ENCODE data around the gene ACAP2.
A peak's percentile ranks its signal among the peaks of the same experiment; 100 is the strongest.
"Not testable (repeated sequence)": the region's sequence is repeated elsewhere in the genome, so short reads cannot be mapped to it uniquely, and the experiment has no call there.

ACAP2 gene

DNA sequence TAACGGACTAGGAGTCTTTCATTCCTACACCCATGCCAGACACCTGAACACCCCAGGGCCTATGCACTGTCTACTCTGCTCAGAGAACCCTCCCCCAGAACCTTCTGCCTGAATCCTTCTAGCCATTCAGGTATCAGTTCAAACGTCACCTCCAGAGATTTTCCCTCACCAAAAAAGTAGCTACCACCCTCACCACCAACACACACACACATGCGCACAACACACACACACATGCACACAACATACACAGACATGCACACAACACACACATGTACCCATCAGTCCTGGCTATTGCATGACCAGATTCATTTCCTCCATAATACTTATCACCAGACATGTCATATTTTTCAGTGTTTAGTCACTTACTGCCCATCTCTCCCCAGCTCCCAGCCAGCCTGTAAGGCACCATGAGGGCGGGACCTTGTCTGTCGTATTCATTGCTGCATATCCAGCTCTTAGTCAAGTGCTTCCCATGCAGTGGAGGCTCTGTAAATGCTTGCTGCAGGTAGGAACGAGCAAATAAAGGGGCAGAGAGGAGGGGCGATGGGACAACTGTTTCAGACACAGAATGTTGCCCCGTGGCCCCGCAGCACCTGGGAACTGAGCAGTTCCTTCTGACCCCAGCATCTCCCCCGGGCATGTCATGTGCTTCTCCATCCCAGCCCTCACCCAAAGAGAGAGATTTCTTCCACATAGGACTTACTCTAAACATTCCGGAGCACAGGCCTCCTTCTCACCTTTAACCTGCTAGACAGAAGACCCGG, 201.0 kb downstream of the ACAP2 start:
- Mint-ChIP-seq H3K4me1 (no peaks in the 10 kb centered on the region), H3K27me3 (no peaks in the 10 kb centered on the region), H3K9me3 (peaks cover 9% of the 10 kb centered on the region), H3K4me3 (no peak overlapping the region), H3K36me3 (peaks cover 42% of the 10 kb centered on the region), H3K27ac (no peak overlapping the region)
- ATAC-seq = no peak

DNA sequence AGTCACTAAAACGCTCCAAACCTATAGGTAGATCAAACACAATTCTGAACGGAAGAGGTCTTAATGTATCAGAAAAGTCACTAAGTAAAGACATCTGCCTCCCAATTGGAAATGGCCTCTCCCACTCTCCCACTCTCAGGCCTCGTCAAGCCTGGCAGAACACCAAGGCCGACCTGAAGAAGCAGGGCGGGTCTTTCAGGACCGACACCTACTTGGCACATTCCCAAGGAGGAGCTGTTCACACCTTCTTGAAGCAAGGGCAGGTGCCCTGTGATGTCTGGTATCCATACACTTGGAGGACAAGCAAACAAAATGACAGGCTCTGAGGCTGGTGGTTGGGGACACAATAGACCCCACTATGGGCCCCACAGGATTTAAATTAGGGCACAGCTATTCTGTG, 201.9 kb downstream of the ACAP2 start:
- peaks cover 11% of the 10 kb centered on the region for H3K9me3 Mint-ChIP-seq
- no peak overlapping the region for H3K27ac Mint-ChIP-seq
- peaks cover 41% of the 10 kb centered on the region for H3K36me3 Mint-ChIP-seq
- no peaks in the 10 kb centered on the region for H3K27me3 Mint-ChIP-seq
- H3K4me1 Mint-ChIP-seq = no peaks in the 10 kb centered on the region
- no peak for ATAC-seq
- no peak overlapping the region for H3K4me3 Mint-ChIP-seq

DNA sequence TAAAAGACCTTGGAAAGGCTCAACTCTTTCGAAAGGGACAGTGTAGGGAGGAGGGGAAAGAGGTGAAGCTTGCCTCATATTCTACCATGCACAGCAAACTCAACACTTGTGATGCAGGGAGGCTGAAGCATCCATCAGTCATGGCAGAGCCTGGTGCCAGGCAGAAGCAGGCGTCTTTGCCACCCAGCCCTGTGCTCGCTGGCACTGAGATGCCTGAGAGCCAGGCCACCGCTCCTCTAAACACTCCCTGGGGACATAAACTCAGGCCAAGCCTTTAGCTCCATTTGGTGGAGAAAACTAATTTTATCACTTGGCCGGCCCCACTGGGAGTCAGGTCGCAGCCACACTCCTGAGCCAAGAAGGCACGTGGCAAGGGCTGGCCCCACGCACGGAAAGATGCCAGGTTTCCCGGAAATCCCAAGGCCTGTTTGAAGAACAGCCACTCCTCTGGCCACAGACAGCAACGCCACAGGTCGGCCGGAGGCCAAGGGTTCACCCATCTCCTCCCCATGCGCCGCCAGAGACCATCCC, 202.6 kb downstream of the ACAP2 start:
- no peak for ATAC-seq
- H3K4me3 Mint-ChIP-seq = no peak overlapping the region
- H3K27me3 Mint-ChIP-seq = no peaks in the 10 kb centered on the region
- H3K9me3 Mint-ChIP-seq = peaks cover 11% of the 10 kb centered on the region
- no peak overlapping the region for H3K27ac Mint-ChIP-seq
- peaks cover 34% of the 10 kb centered on the region for H3K36me3 Mint-ChIP-seq
- H3K4me1 Mint-ChIP-seq = no peaks in the 10 kb centered on the region

DNA sequence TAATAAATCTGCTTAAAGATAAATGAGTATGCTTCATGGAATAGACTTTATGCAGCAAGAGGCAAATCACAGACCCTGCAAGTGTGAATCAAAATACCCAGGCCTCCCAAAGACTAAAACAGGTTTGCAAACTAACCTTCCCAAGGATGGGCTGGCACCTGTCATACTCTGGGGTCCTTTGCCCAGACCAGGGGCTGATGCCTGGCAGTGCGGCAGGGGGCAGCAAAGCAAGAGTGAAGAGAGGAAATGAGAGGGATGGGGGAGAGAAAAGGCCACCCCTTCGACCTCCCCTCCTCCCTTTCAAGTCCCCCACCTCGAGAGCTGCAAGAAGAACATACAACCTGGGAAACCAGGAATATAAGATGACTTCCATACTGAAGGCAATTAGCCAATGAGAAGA, 203.7 kb downstream of the ACAP2 start:
- H3K27me3 Mint-ChIP-seq = no peaks in the 10 kb centered on the region
- peaks cover 34% of the 10 kb centered on the region for H3K36me3 Mint-ChIP-seq
- H3K27ac Mint-ChIP-seq = no peak overlapping the region
- ATAC-seq = no peak
- no peaks in the 10 kb centered on the region for H3K4me1 Mint-ChIP-seq
- H3K4me3 Mint-ChIP-seq = no peak overlapping the region
- peaks cover 11% of the 10 kb centered on the region for H3K9me3 Mint-ChIP-seq

- Mint-ChIP-seq H3K27me3 (no peaks in the 10 kb centered on the region), H3K9me3 (peaks cover 11% of the 10 kb centered on the region), H3K4me1 (no peaks in the 10 kb centered on the region), H3K36me3 (peaks cover 34% of the 10 kb centered on the region), H3K27ac (peak overlapping the region; percentile 20), H3K4me3 (no peak overlapping the region)
- ATAC-seq = no peak
Measured at GRCh38 chr3:195238586-195239118, 204.2 kb downstream of the ACAP2 start.

DNA sequence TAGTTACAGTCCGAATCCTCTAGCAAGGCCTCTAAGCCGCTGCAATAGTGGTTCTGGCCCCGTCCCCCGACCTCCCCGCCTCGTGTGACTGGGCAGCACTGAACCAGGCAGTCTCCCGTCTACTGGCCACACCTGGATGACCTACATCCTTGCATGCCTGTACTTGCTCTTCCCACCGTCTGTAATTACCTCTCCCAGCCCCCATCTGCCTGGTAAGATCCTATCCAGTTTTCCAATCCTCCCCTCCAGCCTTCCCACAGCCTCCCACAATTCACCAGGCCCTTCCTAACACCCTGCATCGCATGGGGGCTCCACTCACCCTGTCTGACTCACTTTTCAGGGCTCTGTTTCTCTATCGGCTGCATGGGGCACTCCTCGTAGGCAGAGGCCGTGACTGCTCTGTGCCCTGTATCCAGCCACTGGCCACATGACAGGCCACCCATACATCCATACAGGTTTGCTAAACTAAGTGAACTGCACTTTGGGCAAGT, 204.7 kb downstream of the ACAP2 start:
- Mint-ChIP-seq H3K36me3 (peaks cover 34% of the 10 kb centered on the region), H3K27ac (peak overlapping the region; percentile 20), H3K27me3 (no peaks in the 10 kb centered on the region), H3K4me1 (no peaks in the 10 kb centered on the region), H3K4me3 (no peak overlapping the region), H3K9me3 (peaks cover 11% of the 10 kb centered on the region)
- ATAC-seq = no peak

DNA sequence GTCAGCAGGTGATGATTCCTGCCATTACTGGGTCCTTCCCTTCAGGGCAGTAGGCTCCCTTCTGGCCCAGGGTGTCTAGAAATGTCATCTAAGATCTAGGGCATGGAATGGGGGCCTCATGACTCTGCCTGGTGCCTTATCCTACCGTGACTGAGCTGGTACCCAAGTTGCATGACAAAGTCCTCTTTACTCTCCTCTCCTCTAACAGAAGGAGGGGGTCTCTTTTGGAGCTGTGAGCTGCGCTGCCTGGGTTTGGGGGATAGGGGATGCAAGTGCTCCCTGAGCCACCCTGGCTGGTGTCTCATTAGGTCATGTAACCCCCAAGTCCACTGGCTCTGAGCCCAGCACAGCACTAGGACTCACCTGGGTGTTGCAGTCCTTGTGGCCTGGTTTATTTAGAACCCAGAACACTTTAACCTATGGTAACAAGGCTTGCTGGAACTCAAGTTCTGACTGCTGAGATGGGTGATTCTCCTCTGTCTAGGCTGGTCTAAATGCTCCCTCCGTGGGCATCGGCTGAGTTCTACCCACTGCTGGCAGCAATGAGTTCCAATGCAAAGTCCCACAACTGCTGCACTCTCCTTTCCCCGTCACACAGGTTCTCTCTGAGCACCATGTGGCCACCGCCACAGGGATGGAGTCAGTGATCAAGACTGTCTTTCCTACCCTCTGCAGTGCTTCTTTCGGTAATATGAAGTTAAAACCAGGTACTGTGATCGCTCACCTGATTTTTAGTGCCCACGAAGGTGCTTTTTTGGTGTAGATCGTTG, 205.8 kb downstream of the ACAP2 start:
- Mint-ChIP-seq H3K9me3 (peaks cover 11% of the 10 kb centered on the region), H3K4me3 (no peak overlapping the region), H3K27ac (no peak overlapping the region), H3K36me3 (peaks cover 29% of the 10 kb centered on the region), H3K4me1 (no peaks in the 10 kb centered on the region), H3K27me3 (no peaks in the 10 kb centered on the region)
- ATAC-seq = no peak

GRCh38 chr3:195236076-195236798, 206.6 kb downstream of the ACAP2 start:
- ATAC-seq = no peak
- Mint-ChIP-seq H3K27me3 (no peaks in the 10 kb centered on the region), H3K9me3 (peaks cover 11% of the 10 kb centered on the region), H3K4me1 (no peaks in the 10 kb centered on the region), H3K4me3 (no peak overlapping the region), H3K36me3 (peaks cover 22% of the 10 kb centered on the region), H3K27ac (no peak overlapping the region)

GRCh38 chr3:195230244-195230643, 212.6 kb downstream of the ACAP2 start:
- H3K4me3 Mint-ChIP-seq = no peak overlapping the region
- no peaks in the 10 kb centered on the region for H3K27me3 Mint-ChIP-seq
- H3K36me3 Mint-ChIP-seq = peaks cover 10% of the 10 kb centered on the region
- ATAC-seq = no peak
- peaks cover 14% of the 10 kb centered on the region for H3K4me1 Mint-ChIP-seq
- H3K27ac Mint-ChIP-seq = no peak overlapping the region
- H3K9me3 Mint-ChIP-seq = no peaks in the 10 kb centered on the region

GRCh38 chr3:195228886-195229285, 213.9 kb downstream of the ACAP2 start:
- ATAC-seq, H3K27ac Mint-ChIP-seq, H3K9me3 Mint-ChIP-seq, H3K27me3 Mint-ChIP-seq, H3K4me3 Mint-ChIP-seq: not testable (repeated sequence)
- Mint-ChIP-seq H3K36me3 (peaks cover 10% of the 10 kb centered on the region), H3K4me1 (peaks cover 14% of the 10 kb centered on the region)

DNA sequence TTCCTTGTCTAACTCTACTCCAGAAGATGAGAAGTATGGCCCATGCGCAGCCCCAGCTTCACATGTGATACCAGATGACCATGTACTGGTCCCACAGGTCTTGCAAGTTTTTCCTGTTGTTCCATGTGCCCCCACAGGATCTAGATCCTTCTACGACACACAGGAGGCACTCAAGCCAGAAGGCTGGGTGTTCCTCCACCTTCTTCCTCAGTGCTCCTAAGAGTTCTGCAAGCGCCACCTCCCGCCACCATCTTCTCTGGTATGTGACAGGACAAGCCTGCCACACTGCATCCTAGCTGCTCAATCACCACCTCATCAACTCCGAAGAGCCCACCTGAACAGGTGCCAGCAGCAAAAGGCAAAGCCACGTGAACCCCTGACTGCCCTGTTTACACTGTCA, 214.9 kb downstream of the ACAP2 start:
- Mint-ChIP-seq H3K27me3 (no peaks in the 10 kb centered on the region), H3K4me3 (no peak overlapping the region), H3K27ac (no peak overlapping the region), H3K9me3 (no peaks in the 10 kb centered on the region), H3K36me3 (peaks cover 10% of the 10 kb centered on the region), H3K4me1 (peaks cover 14% of the 10 kb centered on the region)
- ATAC-seq = no peak

DNA sequence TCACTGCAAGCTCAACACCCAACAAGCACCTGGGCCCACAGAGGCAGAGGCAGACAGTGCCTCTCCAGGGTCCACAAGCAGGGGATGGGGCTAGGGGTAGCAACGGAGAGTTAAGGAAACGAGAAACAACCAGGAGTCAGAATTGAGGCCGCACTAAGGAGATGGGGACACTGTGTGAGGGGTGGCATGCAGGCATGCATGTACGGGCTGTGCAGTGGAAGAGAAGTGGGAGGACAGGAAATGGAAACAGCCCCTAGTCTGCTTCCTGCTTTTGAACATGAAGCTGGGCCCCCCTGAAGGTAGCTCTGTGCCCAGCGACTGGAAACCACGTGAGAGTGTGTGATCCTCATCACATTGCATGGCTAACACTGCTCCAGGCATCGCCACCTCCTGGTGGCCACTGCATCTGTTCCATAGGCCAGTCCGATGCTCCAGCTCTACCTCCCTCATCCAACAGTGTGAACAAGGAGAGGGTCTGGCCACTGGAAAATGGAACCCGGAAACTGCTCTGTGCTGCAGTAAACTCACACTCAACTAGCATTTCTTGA, 215.8 kb downstream of the ACAP2 start:
- Mint-ChIP-seq H3K9me3 (no peaks in the 10 kb centered on the region), H3K4me3 (no peak overlapping the region), H3K27me3 (no peaks in the 10 kb centered on the region), H3K27ac (peak overlapping the region; percentile 0), H3K36me3 (peaks cover 10% of the 10 kb centered on the region), H3K4me1 (peaks cover 14% of the 10 kb centered on the region)
- peak; percentile 50 for ATAC-seq

- peaks cover 14% of the 10 kb centered on the region for H3K4me1 Mint-ChIP-seq
- peaks cover 10% of the 10 kb centered on the region for H3K36me3 Mint-ChIP-seq
- H3K9me3 Mint-ChIP-seq = no peaks in the 10 kb centered on the region
- H3K27ac Mint-ChIP-seq = peak overlapping the region; percentile 0
- no peaks in the 10 kb centered on the region for H3K27me3 Mint-ChIP-seq
- H3K4me3 Mint-ChIP-seq = no peak overlapping the region
- no peak for ATAC-seq
Measured at GRCh38 chr3:195226445-195226844, 216.4 kb downstream of the ACAP2 start.

DNA sequence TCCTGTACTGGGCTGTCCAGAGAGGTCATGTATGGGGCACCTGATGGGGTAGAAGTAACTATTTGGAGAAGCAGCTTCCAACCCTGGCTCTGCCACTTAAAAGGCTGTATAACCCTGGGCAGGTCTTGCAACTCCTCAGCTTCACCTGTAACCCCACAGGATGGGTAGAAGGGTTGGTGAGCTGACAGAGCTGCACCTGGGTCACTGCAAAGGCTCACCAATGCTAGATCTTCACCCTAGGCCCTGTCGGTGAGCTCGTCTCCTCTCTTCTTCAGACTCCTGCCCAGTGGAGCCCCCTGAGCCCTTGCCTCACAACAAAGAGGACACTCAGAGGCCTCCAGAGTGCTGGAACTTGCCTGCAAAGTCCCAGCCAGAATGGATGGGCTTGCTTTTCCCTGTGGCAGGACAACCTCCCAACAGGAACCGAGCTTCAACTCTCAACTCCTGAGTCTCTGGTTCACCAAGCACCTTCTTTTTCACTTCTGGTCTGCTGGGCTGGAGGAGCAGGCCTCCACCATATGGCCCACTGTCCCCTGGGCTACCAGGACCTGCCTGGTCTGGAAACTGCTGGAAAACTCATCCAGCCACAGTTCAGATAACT, 217.7 kb downstream of the ACAP2 start:
- Mint-ChIP-seq H3K9me3 (no peaks in the 10 kb centered on the region), H3K36me3 (peaks cover 19% of the 10 kb centered on the region), H3K27ac (no peak overlapping the region), H3K4me1 (peaks cover 14% of the 10 kb centered on the region), H3K27me3 (no peaks in the 10 kb centered on the region), H3K4me3 (no peak overlapping the region)
- no peak for ATAC-seq

Data from stimulated activated memory B cell treated with anti-CD40 and anti-IgM and Interleukin-4, amounts not matched to agents 10 μg/mL and 1 μg/mL and 100 μg/mL, for 72 hours (primary cell).